Retinal pigment epithelial cell (primary cell): ENCODE data around the gene GM2A.

Experiments
- DNase-seq: peaks from one replicate; pipeline ENCODE4 v3.0.0-alpha.2; 2010; ENCODE audit warnings: low read depth
- H3K4me3 ChIP-seq: 2 replicates; pipeline ENCODE4 v1.5.1; 2011; ENCODE audit warnings: mild to moderate bottlenecking, low read length, control low read depth, moderate library complexity
- TF ChIP-seq, protein P1 (sequence below): conservative IDR thresholded peaks from 2 replicates; pipeline ENCODE4 v1.5.1; 2011; ENCODE audit warnings: low read depth, low read length, control low read depth, inconsistent platforms

The GM2A gene

DNA sequence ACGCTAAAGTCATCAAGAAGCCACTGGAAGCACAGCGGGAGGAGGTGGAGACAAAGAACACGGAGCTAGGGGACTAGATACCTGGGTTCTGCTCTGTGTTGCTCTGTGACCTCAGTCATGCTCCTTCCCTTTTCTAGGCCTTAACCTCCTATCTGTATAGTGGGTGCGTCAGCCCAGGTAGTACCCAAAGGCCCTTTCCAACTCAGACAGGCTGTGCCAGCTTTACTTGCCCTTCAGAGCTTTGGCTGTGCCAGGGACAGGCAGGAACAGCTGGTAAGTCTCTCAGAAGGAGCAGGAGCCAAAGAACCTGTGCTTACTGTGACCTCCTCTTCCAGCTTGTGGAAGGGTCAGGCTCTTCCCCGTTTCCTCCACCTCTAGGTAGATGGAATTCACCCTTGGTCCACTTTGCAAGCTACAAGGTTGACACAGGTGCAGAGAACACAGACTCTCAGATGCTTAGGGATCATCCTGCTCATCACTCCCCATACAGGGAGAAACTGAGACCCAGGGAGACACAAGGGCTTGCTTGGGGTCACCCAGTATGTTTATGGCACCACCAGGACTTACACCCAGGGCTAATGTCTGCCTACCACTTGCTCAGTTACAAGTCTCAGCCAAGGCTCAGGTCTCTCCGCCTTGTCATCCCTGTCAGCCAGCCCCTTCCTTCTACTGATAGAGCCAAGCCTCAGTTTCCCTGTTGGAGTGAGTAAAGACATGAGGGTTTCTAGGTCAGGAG, 30.8 kb upstream of the GM2A start:
- TF ChIP-seq, protein P1, sequence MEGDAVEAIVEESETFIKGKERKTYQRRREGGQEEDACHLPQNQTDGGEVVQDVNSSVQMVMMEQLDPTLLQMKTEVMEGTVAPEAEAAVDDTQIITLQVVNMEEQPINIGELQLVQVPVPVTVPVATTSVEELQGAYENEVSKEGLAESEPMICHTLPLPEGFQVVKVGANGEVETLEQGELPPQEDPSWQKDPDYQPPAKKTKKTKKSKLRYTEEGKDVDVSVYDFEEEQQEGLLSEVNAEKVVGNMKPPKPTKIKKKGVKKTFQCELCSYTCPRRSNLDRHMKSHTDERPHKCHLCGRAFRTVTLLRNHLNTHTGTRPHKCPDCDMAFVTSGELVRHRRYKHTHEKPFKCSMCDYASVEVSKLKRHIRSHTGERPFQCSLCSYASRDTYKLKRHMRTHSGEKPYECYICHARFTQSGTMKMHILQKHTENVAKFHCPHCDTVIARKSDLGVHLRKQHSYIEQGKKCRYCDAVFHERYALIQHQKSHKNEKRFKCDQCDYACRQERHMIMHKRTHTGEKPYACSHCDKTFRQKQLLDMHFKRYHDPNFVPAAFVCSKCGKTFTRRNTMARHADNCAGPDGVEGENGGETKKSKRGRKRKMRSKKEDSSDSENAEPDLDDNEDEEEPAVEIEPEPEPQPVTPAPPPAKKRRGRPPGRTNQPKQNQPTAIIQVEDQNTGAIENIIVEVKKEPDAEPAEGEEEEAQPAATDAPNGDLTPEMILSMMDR, result no peak
- no peak for DNase-seq
- H3K4me3 ChIP-seq, result no peak overlapping the region

DNA sequence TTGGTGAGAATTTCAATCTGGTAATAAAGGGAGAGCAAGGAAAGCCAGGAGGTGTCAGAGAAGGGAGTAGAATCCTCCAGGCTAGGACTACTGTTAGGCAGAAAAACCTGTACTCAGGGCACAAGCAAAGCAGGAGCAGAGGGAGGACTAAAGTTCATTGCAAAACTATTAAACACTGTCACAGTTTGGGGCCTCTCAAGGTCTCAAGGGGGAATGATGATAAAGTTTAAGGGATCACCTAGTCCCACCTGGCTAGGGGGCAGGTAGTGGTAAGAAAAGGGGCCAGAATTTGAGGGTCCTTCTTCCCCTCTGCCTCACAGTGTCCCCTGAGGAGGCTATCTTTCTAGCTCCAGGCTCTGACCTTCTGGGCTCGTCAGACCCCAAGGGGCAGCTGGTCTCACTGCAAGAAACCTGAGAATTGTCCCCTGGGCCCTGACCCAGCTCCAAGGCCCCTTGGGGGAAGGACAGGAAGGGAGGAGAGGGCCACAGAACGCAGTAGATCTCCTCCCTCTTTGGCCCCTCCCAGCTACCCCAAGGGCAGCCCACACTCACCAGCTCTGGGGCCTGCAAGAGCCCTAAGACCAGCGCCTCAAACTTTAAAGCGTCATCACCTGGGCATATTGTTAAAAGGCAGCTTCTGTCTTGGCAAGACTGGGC, 30.1 kb upstream of the GM2A start:
- TF ChIP-seq, protein P1, result no peak
- H3K4me3 ChIP-seq, result no peak overlapping the region
- no peak for DNase-seq

DNA sequence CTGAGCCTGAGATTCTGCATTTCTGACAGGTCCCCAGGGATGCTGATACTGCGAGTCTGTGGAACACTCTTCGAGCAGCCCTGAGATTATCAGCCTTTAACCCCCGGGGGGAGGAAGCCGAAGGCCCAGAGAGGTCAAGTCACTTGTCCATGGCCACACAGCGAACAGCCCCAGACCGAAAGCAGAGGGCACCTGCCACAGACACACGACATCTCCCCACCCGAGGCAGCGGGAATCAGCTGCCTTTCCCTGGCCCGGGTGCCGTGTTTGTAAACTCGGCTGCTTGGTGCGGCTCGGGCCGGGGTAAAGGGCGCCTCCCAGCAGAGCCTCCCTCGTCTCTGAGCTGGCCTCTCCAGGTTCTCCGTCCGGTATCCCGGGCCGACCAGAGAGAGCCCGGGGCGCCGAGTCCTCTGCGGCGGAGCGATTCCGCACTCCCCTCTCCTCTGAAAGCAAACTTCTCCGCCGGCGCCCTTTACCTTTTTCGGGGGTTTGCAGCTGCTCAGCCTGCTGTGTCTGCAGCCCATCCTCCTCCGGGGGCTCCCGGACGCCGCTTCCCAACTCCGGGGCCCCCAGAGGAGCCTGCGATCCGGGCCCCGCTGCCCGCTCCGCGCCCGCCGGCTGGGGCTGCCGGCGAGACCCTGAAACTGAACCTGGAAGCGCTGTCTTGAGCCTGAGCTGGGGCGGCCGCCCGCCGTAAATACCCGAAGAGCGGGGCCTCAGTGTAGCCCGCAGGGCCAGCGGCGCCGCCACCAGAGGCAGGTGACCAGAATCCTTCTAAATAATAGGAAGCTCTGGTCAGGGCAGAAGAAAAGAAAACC, 29.3 kb upstream of the GM2A start, which contains the start of gene CCDC69:
Gene CCDC69, minus strand, starts transcription at position 646 of the 818 bp plus-strand sequence. Its CDS starts 122 bp downstream, at position 524.
- peak within 1 kb of the TSS; percentile 59 for H3K4me3 ChIP-seq
- DNase-seq, result peak; percentile 39
- TF ChIP-seq, protein P1, result no peak

DNA sequence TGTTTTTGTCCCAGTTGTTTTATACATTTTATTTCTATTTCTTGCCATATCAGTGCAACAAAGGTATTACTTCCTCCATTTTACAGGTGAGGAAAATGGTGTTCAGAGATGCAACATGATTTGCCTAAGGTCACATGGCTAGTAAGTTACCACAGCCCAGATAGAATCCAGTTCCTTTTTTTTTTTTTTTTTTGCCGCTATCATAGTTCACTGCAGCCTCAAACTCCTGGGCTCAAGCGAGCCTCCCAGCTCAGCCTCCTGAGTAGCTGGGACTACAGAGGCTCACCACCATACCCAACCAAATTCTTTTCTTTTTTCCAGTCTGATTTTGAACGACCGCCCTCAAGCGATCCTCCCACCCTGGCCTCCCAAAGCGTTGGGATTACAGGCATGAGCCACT, 28.6 kb upstream of the GM2A start:
- no peak for DNase-seq
- TF ChIP-seq, protein P1, result no peak
- H3K4me3 ChIP-seq, result peak overlapping the region; percentile 59

DNA sequence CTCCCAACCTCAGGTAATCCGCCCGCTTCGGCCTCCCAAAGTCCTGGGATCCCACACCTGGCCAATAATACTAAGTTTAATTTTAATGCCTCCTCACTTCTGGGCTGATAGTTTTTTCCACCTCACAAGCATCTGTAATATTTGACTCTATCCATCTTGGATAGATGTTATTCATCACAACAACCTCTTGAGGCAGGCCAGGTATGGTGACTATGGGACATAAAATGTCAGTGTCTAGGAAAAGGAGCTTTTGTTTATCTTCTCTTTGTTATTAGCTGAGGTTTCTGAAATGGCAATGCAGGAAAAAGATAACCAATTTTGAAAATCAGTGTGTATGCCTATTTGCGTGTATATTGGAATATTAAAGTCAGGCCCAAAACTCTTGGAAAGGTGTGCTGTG, 27.9 kb upstream of the GM2A start:
- no peak overlapping the region for H3K4me3 ChIP-seq
- no peak for DNase-seq
- TF ChIP-seq, protein P1, result no peak

DNA sequence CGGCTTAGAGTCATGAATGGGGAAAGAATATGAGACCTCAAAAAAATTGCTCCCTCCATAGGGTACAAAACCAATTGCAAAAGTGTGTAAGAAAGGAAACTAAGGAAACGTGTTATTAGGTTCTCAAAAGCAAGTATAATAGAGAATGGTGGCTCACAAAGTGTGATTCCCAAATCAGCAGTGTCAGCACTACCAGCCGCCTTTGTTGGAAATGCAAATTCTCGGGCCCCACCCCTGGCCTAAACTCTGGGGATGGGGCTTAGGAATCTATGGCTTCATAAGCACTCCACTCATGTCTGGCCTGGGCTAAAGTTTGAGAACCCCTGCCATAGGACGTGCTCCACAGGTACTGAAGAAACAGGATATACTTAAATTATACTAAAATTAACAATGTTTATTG, 27.5 kb upstream of the GM2A start:
- TF ChIP-seq, protein P1, result no peak
- DNase-seq, result no peak

More for the DNA sequence above, 27.5 kb upstream of the GM2A start:
- H3K4me3 ChIP-seq, result no peak overlapping the region
